SW480 (cell line): ENCODE results near the gene OPTC.

Experiments used
- DNase-seq: peaks from one replicate; pipeline ENCODE4 v3.0.0-alpha.2; 2016; ENCODE audit warnings: low spot score

OPTC gene, protein sequence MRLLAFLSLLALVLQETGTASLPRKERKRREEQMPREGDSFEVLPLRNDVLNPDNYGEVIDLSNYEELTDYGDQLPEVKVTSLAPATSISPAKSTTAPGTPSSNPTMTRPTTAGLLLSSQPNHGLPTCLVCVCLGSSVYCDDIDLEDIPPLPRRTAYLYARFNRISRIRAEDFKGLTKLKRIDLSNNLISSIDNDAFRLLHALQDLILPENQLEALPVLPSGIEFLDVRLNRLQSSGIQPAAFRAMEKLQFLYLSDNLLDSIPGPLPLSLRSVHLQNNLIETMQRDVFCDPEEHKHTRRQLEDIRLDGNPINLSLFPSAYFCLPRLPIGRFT

DNA sequence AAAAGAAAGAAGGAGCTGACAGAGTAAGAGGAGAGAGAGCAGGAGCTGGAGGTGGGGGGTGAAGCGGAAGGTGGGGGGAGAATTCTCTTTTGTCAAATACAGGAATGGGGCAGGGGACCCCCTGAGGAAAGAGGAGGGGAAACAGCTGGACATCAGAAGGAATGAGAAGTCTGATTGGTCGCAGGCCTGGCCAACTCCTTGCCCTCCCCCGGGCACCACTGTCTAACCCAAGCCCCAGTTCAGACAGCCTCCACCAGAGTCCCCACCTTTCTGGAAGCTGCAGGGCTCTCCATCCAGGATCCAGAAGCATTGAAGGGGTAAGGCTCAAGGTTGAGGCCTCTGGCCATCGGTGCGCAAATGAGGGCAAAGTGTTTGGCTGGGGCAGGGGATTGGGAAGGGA, at the start of gene OPTC:
Gene OPTC (plus strand): TSS at position 253 of the 400 bp plus-strand sequence. CDS start 1,853 bp downstream, outside the sequence.
- DNase-seq, result no peak

DNA sequence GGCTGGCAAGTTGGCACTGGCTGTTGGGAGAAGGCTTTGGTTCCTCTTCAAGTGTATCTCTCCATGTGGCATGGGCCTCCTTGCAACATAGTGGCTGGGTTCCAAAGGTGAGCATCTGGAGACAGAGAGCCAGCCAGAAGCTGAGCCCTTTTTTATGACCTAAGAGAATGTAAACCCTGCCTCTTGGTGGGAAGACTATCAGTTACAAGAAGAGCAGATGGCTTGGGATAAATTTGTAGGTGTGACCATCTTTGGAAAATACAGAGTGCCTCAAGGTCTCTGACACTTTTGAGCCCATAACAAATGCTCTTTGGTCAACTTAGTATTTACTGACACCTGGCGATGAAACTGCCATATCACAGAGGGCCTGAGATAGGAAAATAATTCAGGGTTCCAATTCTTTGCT, 49.8 kb upstream of the OPTC start:
- DNase-seq, result no peak

DNA sequence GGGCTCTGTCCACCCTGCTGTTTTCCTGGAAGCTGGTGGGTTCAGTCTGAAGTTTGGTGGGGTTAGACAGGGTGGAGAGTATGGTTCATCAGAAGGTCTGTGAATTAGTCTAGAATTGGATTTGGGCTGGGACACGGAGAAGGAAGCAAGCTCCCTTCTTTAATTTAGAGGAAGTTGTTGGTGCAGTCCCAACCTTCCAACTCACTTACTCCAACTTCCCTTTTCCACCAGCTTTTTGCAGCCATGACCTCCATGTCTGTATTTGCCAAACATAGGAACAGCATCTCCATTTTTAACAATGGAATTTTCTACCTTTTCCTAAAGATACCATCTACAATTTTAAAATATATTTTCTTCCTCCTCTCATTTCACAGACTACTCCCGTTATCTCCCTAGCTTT, 46.8 kb upstream of the OPTC start:
- DNase-seq, result no peak

DNA sequence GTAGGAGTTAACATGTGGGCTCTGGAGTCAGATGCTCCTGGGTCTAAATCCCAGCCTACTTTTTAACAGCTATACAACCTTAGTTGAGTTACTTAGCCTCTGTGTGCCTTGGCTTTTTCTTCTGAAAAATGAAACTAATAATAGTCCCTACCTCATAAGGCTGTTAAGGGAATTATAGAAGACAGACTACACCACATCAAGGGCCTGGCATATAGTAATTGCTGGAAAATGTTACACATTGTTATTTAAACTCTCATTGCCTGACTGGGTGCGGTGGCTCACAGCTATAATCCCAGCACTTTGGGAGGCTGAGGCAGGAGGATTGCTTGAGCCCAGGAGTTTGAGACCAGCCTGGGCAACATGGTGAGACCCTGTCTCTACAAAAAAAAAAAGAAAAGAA, 46.4 kb upstream of the OPTC start:
- peak; percentile 10 for DNase-seq

DNA sequence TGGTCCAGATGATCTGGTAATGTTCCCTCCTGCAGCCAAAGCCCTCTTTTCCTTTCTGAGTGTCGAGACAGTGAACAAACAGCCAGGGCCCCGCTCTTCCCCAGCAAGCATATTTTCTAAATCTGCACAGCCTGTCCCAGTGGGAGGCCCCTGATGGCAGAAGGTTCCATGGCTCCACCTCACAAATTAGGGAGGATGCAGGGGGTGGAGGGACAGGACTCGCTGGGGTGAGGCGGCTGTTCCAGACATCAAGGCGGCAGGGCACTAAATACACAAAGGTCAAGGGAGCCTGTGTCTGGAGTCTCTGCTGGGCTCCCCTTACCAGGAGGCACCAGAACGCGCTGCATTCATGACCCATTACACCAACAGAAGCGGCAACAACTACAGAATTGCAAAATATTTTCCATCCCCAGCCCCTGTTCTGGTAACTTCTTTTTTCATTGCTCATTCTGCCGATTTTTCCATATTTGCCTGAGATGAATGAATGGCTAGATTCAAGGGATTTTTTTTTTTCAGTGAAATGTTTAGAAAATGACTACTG, 45.4 kb upstream of the OPTC start:
- DNase-seq, result no peak

DNA sequence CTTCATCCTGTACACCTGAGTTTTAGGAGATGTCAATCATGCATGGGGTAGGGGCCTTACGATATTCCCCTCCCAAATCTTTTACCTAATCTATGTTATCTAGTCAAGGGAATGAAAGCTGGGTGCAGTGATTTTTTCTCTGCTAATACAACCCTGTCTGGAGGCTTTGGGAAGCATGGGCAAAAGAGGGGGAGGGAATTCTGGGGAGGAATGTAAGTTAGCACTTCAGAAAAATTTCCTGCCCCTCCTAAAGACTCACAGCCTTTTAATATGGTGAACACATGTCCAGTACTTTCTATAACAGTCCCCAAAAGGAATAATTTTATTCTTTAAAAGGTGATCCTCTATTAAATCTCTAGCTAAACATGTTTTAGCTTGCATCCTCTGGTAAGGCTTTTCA, 44.0 kb upstream of the OPTC start:
- no peak for DNase-seq

DNA sequence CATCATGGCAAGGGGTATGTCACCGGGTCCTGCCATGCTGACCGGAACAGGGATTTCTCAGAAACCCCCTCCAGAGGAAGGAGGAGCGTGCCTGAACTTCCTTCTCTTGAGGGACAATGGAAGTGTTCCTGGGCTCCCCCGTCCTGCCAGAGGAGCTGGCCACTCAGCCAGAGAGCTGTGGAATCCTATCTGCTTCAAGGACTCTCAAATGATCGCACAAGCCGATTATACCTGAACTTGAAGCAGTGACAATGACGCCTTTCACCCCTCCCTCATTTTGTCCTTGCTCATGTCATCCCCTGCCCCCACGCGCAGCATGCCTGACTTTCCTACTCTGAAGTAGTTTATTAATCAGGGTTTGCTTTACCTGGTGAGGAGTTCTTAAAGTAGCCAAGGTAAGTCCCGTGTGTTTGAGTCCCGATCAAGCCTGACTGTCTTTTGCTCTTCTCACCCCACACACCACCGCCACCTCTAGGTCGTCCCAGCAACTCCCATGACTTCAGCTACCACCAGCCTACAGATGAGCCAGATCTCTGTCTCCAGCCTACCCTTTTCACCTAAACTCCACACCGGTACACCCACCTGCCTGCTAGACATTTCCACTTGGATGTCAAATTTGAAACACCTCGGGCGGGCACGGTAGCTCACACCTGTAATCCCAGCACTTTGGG, 43.3 kb upstream of the OPTC start:
- no peak for DNase-seq

DNA sequence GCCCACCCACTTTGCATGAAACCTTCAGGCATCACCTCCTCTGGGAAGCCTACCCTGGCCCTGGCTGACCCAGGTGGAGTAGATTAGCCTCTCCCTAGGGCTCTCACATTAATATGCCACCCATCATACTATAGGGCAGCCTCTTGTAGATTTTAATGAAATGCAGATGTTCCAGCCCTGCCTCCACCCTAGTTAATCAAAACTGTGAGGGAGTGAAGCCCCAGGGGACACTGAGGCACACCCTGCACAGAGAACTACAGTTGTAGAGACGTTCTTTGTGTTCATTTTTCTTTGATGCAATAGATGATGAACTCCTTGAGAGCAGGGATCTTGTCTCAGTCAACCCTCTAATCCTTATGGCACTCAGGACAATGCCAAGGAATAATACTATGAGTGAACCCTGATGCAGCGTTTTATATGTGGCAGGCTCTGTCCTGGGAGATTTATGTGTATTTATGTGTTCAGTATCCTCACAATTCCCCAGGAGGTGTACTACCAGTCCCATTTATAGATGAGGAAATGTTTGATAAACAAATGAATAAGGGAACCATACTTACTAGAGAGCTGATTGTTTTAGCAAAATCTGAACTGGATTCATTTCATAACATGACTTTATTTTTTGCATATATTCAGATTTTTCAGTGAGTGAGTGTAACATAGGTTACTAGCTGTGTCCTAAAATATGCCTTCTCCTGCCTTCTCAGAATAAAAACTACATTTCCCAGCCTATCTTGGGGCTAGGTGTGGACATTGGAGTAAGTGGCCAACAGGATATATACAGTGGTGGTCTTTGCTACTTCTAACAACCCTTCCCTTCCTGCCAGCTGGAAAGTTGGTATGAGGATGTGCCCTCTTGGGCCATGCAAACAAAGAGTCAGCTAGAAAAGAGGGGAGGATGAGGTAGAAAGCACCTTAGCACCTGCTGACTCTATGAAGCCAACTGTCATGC, 41.8 kb upstream of the OPTC start:
- no peak for DNase-seq

DNA sequence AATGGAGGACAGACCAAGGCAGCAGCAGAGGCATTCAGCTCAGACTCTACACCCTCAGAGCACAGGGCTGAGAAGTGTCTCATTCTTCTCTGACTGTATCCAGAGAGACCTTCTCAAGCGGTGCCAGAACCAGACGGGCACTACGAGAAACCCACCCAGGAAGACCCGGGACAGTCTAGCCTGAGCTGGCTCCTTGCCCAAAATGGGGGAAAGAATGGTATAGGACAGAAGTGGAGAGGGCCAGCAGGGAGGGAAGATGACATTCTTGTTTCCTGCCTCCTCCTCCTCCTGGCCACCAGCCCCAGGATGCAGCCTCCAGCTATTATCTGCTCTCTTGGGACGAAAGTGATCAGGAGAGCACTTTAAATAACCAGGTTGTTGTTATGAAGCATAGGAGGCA, 40.9 kb upstream of the OPTC start:
- no peak for DNase-seq

DNA sequence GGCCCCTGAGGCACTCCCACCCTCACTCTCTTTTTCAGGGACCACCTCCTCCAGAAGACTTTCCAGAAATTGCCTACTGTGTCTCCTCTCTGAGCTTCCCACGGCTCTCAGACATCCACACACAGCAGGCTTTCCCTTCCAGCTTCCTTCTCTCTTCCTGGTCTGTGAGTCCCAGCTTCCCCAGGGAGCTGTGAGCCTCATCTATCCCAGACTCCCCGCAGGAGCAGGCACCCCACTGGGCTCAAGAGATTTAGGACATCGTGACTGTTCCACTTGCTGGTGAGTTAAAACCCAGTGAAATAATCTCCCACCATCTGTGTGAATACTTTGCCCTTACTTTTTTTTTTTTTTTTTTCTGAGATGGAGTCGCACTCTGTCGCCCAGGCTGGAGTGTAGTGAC, 40.3 kb upstream of the OPTC start:
- DNase-seq, result no peak

DNA sequence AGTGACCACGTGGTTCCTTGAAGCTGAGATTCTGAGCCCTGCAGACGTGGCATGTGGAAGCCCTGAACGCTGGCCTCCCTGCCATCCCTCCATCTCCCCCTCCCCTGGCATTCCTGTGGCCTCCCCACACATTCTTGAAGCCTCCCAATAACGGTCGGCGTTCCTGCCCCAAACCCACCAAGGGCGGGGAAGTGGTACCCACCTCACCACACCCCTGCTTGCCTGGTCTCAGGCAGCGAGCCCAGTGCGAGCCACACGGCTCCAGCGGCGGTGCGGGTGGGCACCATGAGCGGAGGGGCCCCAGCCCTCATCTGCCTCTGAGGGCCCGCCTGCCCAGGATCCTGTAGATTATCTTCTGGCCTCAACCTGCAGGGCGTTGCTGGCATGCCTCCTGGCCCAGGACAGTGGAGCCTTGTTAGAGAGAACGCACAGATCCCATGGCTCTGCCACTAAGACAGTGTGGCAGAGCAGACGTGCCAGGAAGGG, 38.9 kb upstream of the OPTC start:
- DNase-seq, result peak; percentile 58

DNA sequence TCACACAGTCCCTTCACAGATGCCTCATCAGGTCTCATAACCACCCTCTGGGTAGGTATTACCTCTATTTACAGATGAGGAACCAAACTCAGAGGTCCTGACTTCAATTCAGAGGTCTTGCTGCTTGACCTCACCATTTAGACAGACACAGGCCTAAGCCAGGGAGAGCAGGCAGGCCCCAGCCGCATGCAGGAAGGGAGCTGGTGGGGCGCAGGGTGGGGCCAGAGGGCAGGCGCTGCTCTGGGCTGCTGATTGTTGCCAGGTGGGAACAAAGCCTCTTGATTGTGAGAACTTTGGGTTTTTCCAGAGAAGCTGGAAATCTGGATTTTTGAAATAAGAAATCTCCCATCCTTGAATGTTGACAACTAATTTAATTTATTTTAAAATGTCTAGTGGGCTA, 38.2 kb upstream of the OPTC start:
- no peak for DNase-seq

DNA sequence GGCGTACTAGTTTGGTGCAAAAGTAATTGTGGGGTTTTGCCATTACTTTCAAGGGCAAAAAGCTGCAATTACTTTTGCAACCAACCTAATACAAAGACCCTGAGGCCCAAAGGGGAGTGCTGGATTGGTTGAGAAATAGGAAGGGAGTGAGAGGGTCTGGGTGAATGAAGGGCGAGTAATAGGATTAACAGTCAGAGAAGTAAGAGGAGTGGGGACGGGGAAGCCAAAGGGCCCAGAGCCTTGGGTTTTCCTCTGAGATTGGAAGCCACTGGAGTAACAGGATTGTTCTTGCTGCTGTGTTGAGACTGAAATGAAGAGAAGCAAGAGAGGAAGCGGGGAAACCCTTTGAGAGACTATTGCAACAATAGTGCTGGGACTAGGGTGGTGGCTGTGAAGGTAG, 37.4 kb upstream of the OPTC start:
- no peak for DNase-seq

DNA sequence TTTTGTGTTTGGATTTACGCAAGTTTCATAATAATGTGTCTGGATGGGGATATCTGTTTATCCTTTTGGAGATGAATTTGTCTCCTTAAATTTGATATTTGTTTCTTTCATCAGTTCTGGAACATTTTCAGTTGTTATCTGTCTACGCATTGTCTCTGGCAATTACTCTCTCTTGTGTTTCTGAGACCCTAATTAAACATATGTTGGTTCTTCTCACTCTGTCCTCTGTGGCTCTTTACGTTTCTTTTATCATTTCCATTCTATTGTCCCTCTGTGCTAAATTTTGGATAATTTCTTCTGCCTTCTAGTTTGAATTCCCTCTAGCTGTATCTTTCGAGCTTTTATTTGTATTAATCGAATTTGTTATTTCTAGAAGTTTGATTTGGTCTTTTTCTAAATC, 35.9 kb upstream of the OPTC start:
- DNase-seq, result no peak

DNA sequence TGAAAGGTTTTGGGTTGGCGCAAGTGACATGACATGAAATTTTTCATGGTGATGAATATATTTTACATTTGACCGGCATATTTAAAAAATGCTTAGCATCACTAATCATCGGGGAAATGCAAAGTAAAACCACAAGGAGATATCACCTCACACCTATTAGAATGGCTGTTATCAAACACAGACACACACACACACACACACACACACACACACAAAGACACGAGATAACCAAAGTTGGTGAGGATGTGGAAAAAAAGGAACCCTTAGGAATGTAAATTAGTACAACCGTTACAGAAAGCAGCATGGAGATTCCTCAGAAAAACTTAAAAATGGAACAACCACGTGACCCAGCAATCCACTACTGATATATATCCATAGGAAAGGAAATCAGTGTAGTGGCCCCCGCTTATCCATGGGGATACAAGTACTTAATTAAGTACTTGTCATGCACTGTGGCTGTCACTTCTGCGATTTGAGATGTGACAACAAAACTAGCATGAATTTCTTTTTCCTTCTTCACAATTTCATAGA, 34.2 kb upstream of the OPTC start:
- no peak for DNase-seq

DNA sequence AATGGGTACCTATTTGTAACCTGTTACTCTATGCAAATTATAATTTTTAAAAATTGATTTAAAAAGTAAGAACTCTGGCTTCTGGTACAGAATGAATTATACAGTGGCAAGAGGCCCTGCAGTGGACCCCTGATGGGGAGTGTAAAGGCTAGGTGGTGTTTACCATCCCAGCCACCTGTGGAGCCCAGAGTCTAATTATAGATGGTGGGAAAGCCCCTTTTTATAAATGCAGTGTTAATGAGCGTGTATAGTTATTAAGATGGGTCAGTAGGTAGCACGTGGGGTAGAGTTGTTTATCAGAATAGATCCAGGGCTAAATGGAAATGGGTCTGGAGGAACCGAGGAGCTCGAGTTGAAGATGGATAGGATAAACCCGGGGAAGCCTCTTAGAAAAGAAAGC, 32.2 kb upstream of the OPTC start:
- no peak for DNase-seq

DNA sequence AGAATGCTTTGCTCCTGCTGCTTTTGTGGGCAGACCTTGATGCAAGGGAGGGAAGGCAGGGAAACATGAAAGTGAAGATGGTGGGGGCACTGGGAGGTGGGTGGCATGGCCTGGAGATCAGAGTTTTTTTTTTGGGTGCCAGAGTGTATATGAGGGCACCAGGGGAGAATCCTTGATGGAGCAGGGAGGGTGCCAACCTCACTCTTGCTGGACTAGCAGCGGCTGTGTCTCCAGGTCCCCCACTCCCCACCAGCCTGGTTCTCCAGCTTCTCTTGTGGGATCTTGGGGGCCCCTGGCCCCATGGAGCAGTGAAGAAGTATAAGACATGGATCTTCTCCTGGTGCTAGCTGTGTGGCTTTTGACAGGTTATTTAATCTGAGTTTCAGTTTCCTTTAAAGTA, 31.8 kb upstream of the OPTC start:
- no peak for DNase-seq

DNA sequence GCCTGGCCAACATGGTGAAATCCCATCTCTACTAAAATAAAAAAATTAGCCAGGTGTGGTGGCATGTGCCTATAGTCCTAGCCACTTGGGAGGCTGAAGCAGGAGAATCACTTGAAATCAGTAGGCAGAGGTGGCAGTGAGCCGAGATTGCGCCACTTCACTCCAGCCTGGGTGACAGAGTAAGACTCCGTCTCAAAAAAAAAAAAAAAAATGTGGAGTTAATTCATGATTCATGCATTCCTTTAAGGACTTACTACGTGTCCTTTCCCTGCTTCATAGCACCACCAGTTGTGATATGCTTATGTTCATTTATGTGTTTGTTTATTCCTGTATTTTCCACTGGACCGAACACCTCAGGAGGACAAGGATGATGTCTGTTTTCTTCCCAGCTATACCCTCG, 31.1 kb upstream of the OPTC start:
- no peak for DNase-seq

DNA sequence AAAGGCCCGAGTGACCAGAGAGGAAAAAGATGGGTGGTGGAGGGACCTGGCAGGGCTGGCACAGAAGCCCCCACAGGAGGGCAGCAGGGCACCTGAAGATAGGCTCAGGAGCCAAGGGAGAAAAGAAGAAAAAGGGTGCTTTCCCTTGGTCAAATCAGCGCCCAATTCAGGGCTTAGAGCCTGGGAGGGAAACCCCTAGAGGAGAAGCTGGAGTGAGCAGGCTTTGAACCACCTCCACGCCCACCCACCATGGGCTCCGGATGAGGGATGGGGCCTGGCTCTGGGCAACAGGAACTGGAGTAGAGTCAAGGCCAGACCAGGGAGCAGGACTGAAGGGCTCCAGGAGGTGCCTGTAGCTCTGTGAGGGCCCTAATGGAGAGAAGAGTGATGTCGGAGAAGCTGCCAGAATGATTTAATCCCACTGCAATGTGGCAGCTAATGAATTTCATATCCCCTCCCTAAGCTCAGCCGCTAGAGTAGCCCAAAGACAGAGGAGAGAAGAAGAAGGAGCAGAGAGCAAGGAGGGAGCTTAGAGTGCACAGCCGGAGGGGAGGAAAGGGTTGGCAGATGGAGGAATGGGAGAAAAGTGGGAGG, 30.4 kb upstream of the OPTC start:
- no peak for DNase-seq

DNA sequence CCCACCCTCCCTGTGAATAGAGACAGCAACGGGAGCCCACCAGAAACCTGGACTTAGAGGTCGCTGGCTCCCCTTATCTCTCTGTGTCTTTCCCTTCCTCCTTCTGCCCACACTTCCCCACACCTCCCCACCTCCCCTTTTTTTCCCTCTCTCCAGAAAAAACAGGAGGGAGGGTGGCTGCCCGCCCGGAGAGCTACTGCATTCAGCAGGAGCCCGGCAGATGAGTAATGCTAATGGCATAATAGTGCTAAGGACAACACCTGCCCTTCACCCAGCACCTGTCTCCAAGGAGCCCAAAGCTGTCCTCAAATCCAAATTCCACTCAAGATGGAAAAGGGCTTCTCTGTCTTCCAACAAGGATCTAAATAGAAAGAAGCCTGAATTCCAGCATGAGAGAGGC, 29.7 kb upstream of the OPTC start:
- DNase-seq, result no peak

DNA sequence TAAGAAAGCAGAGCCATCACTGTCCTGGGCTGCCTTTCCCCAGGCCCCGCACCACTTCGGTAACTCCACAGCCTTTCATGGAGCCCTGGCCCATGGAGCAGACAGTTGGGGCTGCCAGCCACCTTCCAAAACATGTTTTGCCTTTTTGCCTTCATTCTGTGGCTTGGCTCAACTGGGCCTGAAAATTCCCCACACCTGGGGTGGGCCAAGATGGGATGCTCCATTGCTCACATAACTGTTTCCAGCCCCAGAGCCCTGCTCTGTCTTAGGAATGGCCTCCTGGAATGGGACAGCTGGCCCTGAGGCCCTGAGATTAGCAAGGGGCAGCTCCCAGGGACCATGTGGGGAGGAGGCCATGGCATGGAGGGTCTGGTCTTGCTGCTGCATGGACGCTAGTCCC, 29.2 kb upstream of the OPTC start:
- DNase-seq, result no peak
